Urothelium cell line (cell line): Measurements from ENCODE around the gene MAST2.
"Not testable (repeated sequence)": the region's sequence is repeated elsewhere in the genome, so short reads cannot be mapped to it uniquely, and the experiment has no call there.

Experiments used
- DNase-seq: peaks from one replicate; pipeline ENCODE4 v3.0.0; 2011; ENCODE audit warnings: low spot score, mixed read lengths
- FAIRE-seq: peaks from 2 replicates; lab custom pipeline; 2011; peaks lifted over from hg19 to GRCh38; lab: Jason Lieb, UNC

The MAST2 gene

GRCh38 chr1:45809761-45810160 lies 6.3 kb downstream of the MAST2 start:
- DNase-seq: no peak
- no peak for FAIRE-seq

- no peak for FAIRE-seq
- no peak for DNase-seq
Observed at GRCh38 chr1:45814776-45815175, 11.4 kb downstream of the MAST2 start.

DNA sequence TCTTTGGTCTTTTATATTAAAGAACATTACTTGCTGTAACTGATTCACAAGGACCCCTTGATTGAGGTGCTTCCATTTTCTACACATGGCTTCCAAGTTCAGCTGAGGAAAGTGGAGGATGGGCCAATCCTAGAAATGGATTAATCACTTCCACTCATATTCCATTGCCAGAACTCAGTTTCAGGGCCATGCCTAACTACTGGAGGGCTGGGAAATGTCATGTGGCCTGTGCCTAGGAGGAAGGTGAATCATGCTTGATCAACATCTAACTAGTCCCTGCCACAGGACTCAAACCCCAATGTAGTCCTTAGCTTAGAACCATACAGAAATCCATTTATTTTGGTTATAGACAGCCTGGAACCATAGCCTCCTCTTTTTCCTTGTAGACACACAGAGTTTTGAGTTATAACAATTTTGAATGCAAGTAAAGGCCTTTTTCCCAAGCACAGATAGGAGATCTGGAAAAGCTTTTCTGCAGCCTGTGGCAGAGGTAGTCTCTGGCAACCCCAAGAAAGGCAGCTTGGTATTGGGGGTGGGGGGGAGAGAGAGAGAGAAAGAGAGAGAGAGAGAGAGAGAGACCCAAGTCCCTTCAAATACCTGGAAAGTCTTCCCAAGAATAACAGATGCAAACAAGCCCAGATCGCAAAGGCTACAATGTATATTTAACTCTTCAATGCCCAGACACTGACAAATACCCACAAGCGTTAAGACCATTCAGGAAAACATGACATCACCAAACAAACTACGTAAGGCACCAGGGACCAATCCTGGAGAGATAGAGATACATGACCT lies 12.5 kb downstream of the MAST2 start:
- FAIRE-seq (no peak), DNase-seq (no peak)

- no peak for FAIRE-seq
- no peak for DNase-seq
Observed at GRCh38 chr1:45820173-45820572, 16.8 kb downstream of the MAST2 start.

DNA sequence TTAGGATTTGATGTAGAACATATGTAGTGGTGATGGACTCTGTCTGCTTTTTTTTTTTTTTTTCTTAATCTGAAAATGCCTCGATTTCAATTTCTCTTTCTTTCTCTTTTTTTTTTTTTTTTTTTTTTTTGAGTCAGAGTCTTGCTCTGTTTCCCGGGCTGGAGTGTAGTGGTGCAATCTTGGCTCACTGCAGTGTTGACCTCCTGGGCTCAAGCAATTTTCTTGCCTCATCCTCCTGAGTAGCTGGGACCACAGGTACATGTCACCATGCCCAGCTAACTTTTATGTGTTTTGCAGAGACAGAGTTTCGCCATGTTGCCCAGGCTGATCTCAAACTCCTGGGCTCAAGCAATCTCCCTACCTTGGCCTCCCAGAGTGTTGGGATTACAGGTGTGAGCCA lies 17.4 kb downstream of the MAST2 start:
- no peak for FAIRE-seq
- DNase-seq: no peak

- no peak for FAIRE-seq
- DNase-seq: no peak
Observed at GRCh38 chr1:45822644-45823043, 19.2 kb downstream of the MAST2 start.

- DNase-seq (no peak), FAIRE-seq (no peak)
Observed at GRCh38 chr1:45824607-45825006, 21.2 kb downstream of the MAST2 start.

- FAIRE-seq (no peak), DNase-seq (no peak)
Observed at GRCh38 chr1:45827256-45827655, 23.8 kb downstream of the MAST2 start.

GRCh38 chr1:45828841-45829240 lies 25.4 kb downstream of the MAST2 start:
- DNase-seq (no peak), FAIRE-seq (no peak)

GRCh38 chr1:45833361-45833760 lies 29.9 kb downstream of the MAST2 start:
- no peak for DNase-seq
- FAIRE-seq: no peak

DNA sequence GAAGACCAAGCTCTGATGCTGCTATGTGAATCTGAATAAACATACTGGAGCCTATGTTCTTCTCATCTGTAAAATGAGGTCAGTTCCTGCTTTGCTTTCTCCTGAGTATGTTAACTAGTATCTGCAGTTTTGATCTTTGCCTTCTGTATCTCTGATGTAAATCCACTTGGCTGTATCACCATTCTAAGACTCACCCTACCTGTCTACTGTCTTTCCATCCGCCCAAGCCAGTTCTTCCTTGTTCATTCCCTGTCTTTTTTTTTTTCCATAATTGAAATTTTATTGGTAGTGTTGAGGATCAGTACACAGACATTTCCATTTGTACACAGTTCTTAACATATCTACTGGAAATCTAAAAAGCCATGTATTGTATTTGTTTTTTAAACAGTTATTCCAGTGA lies 31.3 kb downstream of the MAST2 start:
- FAIRE-seq (no peak), DNase-seq (no peak)

GRCh38 chr1:45836451-45836850 lies 33.0 kb downstream of the MAST2 start:
- no peak for FAIRE-seq
- no peak for DNase-seq

DNA sequence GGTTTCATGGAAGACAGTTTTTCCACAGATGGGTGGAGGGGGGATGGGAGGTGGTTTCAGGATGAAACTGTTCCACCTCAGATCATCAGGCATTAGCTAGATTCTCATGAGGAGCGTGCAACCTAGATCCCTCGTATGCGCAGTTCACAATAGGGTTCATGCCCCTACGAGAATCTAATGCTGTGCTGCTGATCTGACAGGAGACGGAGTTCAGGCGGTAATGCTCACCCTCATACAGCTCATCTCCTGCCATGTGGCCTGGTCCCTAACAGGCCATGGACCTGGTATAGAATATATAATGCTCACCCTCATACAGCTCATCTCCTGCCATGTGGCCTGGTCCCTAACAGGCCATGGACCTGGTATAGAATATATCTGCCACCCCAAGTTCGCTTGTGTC lies 33.4 kb downstream of the MAST2 start:
- DNase-seq: not testable (repeated sequence)
- peak; percentile 62 for FAIRE-seq

- not testable (repeated sequence) for FAIRE-seq, DNase-seq
Observed at GRCh38 chr1:45838322-45838721, 34.9 kb downstream of the MAST2 start.

DNA sequence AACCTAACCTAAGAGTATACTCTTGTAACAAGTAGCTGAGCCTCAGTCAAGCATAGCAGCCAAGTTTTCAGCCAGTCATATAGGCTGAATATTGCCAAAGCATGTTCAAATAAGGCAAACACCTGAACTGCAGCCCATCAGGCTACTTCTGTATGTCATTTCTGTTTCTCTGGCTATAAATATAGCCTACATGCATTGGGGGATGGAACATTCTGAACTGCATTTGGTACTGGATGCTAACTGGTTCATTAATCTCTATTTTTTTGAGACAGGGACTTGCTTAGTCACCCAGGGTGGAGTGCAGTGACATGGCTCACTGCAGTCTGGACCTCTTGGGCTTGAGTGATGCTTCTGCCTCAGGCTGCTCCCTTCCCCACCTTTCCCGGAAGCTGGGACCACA lies 37.3 kb downstream of the MAST2 start:
- FAIRE-seq (no peak), DNase-seq (no peak)

DNA sequence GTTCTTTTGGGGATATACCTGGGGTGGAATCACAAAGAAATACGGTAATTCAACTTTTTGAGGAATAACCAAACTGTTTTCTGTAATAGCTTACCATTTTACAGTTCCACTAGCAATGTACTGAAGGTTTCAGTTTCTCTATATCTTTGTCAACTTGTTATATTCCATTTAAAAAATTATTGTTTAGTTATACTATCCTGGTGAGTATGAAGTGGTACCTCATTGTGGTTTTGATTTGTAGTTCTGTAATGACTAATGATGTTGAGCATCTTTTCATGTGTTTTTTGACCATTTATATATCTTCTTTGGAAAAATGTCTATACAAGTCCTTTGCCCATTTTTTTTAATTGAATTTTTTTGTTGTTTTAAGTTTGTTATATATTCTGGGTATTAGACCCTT lies 39.4 kb downstream of the MAST2 start:
- FAIRE-seq (no peak), DNase-seq (no peak)

DNA sequence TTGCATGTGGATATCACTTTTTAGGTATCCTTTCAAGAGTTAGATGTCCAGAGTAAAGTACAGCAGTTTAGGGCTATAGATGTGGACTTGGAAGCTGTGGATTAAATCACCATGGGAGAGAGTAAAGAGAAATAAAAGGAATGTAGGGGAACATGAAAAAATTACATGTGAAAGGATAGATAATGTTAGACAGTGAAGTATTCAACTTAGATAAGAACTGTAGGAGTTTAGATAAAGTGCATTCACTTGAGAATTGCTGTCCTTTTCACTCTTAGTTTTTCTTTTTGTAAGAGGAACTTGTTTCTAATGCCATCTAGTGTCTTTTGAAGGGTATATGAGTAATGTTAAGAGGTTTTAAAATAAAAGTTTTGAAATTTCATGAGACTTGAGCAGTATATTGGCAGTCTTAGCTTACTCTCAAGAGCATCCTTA lies 40.1 kb downstream of the MAST2 start:
- DNase-seq: no peak
- FAIRE-seq: no peak

GRCh38 chr1:45844000-45844399 lies 40.6 kb downstream of the MAST2 start:
- not testable (repeated sequence) for DNase-seq, FAIRE-seq

- FAIRE-seq: no peak
- no peak for DNase-seq
Observed at GRCh38 chr1:45846931-45847330, 43.5 kb downstream of the MAST2 start.

DNA sequence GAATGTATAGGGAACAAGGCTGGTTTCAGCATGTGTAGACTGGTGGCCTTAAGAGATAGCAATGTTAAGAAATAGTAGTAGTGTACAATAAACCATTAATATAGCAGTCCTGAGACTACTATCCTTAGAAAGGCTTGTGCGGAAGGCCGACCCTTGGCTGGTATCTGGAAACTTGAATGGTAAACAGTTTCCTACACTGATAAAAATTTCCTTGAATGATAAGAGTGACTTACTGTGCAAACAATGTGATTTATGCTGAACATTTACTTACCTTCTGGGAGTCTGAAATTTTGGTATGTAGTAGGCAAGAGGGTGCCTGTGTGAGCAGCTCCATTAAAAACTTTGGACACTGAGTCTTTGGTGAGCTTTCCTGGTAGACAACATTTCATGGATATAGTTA lies 44.7 kb downstream of the MAST2 start:
- FAIRE-seq (no peak), DNase-seq (no peak)

DNA sequence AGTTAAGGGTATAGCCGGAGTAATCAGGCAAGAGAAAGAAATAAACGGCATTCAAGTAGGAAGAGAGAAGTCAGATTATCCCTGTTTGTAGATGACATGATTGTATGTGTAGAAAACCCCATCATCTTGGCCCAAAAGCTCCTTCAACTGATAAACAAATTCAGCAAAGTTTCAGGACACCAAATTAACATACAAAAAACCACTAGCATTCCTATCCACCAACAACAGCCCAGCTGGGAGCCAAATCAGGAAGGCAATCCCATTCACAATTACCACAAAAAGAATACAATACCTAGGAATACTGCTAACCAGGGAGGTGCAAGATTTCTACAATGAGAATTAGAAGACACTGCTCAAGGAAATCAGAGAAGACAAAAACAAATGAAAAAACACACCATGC lies 45.3 kb downstream of the MAST2 start:
- no peak for DNase-seq
- FAIRE-seq: no peak

DNA sequence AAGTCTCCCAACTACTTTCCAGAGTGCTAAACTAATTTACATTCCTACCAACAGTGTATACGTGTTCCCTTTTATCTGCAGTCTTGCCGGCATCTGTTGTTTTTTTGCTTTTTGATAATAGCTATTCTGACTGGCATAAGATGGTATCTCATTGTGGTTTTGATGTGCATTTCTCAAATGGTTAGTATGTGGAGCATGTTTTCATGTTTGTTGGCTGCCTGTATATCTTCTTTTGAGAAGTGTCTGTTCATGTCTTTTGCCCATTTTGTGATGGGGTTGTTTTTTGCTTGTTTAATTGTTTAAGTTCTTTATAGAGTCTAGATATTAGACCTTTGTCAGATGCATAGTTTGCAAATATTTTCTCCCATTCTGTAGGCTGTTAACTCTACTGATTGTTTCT lies 46.6 kb downstream of the MAST2 start:
- DNase-seq (no peak), FAIRE-seq (no peak)

DNA sequence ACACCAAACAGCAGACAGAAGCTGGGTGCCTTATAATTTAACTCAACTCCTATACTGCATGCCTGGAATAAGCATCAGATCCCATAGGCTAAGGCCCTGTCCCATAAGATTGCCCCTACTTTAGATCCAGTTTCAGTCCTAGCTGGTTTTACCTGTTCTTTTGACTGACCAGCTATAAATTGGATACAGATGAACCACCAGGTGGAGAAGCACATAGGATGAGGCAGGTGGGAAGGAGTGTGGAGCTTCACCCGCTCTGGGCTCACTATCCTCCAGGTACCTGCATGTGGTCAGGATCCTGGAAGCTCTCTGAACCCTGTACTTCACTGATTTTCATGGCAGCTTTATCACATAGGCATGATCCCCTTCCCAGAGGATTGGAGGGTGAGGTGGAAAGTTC lies 51.3 kb downstream of the MAST2 start:
- DNase-seq (no peak), FAIRE-seq (no peak)
